Stomach (tissue), 9 donors: ENCODE data around the gene PPT2. TPM values are rescaled to one million over a fixed set of nuclear protein-coding genes. Genes with fewer than 3 reads are reported as not detected.

ENCODE experiments used
- DNase-seq, 2 donors: peaks; one replicate each; pipeline versions ENCODE4 v3.0.0 to v3.0.0-alpha.2; 2013 to 2019
- H3K27ac ChIP-seq, 5 donors: fragments of 200-600 bp in 4 of 5; sonication (generic) in 4 of 5; one replicate each; pipeline ENCODE4 v1.5.1; 2013 to 2019; ENCODE audit warnings: mild to moderate bottlenecking in 1 of 5, moderate library complexity in 1 of 5
- H3K27me3 ChIP-seq, 3 donors: fragments of 200-600 bp; sonication (generic); one replicate each; pipeline ENCODE4 v1.5.1; 2017 to 2019; ENCODE audit warnings: mixed run types in 1 of 3
- H3K36me3 ChIP-seq, 4 donors: fragments of 200-600 bp; sonication (generic); 1 replicate in 3 of 4; 2 replicates in 1 of 4; pipeline ENCODE4 v1.5.1; 2016 to 2019
- H3K4me1 ChIP-seq, 4 donors: fragments of 200-600 bp; sonication (generic); one replicate each; pipeline ENCODE4 v1.5.1; 2016 to 2019
- H3K4me3 ChIP-seq, 4 donors: fragments of 200-600 bp; sonication (generic) in 3 of 4; one replicate each; pipeline ENCODE4 v1.5.1; 2016 to 2019; ENCODE audit warnings: mild to moderate bottlenecking in 1 of 4
- H3K9me3 ChIP-seq, 4 donors: fragments of 200-600 bp; sonication (generic); one replicate each; pipeline ENCODE4 v1.5.1; 2016 to 2019
- EP300 ChIP-seq: sonication (generic); formaldehyde crosslinking; IDR thresholded peaks from one replicate; pipeline ENCODE4 v1.6.1; 2017; ENCODE audit warnings: antibody characterized with exemption
- POLR2A ChIP-seq, 4 donors: fragments of 450-650 bp; IDR thresholded peaks; one replicate each; pipeline ENCODE4 v1.6.1; 2016; ENCODE audit warnings: antibody characterized with exemption in 4 of 4, control low read depth in 2 of 4, mild to moderate bottlenecking in 1 of 4, moderate library complexity in 1 of 4
- POLR2AphosphoS5 ChIP-seq, 3 donors: sonication (generic); formaldehyde crosslinking; IDR thresholded peaks; one replicate each; pipeline ENCODE4 v1.6.1; 2016; ENCODE audit warnings: antibody characterized with exemption in 3 of 3
- WGBS, 5 donors: extraction: QIAGEN DNeasy Blood & Tissue Kit in 3 of 5; methylation state at CpG; one replicate each; pipeline versions ENCODE4 v1.1.5 to v1.1.7; 2013 to 2018; 5-methylcytosine and 5-hydroxymethylcytosine counted together
- intact Hi-C: fragments of 100-400 bp; cut with DNase I; formaldehyde crosslinking; loops from one replicate; pipeline ENCODE4 v1.15.1; 2023; ENCODE audit warnings: low total_unique reads
- polyA plus RNA-seq, 3 donors: library from polyadenylated mRNA; stranded (reverse); fragments of 200-250 nt; gene quantifications; one replicate each; pipeline ENCODE4 v1.2.3, GENCODE V29; 2013
- total RNA-seq, 5 donors: library from RNA; depleted of rRNA; stranded (reverse); fragments of >200 nt; gene quantifications; one replicate each; pipeline versions ENCODE4 v1.1.0 to v1.2.3, GENCODE V29; 2014 to 2016
- TF ChIP-seq, protein P1 (sequence below), 7 experiments: fragments of 450-650 bp in 4 of 7; fragments of 200-600 bp in 3 of 7; sonication (generic) in 3 of 7; IDR thresholded peaks; one replicate each; pipeline ENCODE4 v1.5.1; 2016 to 2019; ENCODE audit warnings: antibody characterized with exemption in 7 of 7, control low read depth in 2 of 7, mild to moderate bottlenecking in 1 of 7
- donor health status: healthy with polysubstance abuse.
- donor health status: Bipolar disorder and iron deficiency.
- donor health status: healthy.

Gene PPT2
- total and polyA plus RNA-seq, 8 donors: 5.8 to 73.0 (median 10.7) TPM

DNA sequence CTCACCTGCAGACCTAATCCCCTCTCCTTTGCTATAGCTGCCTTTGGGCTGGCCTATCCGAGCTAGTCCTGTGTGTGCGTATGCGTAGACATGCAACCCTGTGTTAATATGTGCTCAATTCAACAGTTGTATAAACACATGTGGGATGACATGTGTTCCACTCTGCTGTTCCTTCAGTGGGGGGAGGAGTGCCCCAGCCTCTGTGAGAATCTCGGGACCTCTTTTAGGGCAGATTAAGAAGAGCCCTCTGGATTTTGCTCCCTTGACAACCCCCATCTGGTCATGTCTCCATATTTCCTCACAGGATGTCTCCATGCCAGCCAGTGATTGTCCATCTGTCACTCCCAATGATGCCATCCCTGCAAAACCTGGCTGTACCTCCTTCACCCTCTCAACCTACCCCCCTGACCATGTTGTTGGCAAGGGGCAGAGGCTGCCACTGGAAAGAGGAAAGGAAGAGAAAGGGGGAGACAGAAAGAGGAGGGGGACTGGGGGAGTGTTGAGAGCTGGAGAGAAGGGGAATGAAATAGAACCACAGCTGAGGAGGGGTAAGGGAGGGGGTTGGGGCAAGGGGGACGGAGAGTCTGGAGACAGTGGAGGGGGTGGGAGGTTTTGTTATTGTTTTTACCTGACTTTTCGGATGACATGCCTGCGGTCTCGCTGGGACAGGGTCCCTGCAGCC, 2.6 kb upstream of the PPT2 start:
- Histone ChIP-seq H3K4me1 (peaks cover 37 to 71% (median 63%) of the 10 kb centered on the region in 4 donors), H3K9me3 (no peaks in the 10 kb centered on the region), H3K27me3 (peaks cover 0 to 34% (median 0%) of the 10 kb centered on the region in 3 donors), H3K36me3 (peaks cover 3 to 21% (median 13%) of the 10 kb centered on the region in 4 donors), H3K4me3 (peak overlapping the region; percentile 59 to 87 (median 78)), H3K27ac (peak overlapping the region in 4 of 5 donors; percentile 88 to 94 (median 94))
- WGBS, 5 donors: 43 to 69% (median 61%) methylated on average over 6 to 8 of the region's 8 CpGs
- TF ChIP-seq, protein P1, sequence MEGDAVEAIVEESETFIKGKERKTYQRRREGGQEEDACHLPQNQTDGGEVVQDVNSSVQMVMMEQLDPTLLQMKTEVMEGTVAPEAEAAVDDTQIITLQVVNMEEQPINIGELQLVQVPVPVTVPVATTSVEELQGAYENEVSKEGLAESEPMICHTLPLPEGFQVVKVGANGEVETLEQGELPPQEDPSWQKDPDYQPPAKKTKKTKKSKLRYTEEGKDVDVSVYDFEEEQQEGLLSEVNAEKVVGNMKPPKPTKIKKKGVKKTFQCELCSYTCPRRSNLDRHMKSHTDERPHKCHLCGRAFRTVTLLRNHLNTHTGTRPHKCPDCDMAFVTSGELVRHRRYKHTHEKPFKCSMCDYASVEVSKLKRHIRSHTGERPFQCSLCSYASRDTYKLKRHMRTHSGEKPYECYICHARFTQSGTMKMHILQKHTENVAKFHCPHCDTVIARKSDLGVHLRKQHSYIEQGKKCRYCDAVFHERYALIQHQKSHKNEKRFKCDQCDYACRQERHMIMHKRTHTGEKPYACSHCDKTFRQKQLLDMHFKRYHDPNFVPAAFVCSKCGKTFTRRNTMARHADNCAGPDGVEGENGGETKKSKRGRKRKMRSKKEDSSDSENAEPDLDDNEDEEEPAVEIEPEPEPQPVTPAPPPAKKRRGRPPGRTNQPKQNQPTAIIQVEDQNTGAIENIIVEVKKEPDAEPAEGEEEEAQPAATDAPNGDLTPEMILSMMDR (IDR thresholded peaks at IDR 0.05): no peak
- TF ChIP-seq POLR2A (IDR thresholded peaks at IDR 0.05): no peak
- TF ChIP-seq EP300: no peak
- TF ChIP-seq POLR2AphosphoS5 (IDR thresholded peaks at IDR 0.05): no peak
- intact Hi-C loops: loop anchor here (5.0 kb wide), 1 partner anchor 34 kb away; no protein-coding TSS in a partner anchor
- peak in 1 of 2 donors; percentile 38 for DNase-seq

DNA sequence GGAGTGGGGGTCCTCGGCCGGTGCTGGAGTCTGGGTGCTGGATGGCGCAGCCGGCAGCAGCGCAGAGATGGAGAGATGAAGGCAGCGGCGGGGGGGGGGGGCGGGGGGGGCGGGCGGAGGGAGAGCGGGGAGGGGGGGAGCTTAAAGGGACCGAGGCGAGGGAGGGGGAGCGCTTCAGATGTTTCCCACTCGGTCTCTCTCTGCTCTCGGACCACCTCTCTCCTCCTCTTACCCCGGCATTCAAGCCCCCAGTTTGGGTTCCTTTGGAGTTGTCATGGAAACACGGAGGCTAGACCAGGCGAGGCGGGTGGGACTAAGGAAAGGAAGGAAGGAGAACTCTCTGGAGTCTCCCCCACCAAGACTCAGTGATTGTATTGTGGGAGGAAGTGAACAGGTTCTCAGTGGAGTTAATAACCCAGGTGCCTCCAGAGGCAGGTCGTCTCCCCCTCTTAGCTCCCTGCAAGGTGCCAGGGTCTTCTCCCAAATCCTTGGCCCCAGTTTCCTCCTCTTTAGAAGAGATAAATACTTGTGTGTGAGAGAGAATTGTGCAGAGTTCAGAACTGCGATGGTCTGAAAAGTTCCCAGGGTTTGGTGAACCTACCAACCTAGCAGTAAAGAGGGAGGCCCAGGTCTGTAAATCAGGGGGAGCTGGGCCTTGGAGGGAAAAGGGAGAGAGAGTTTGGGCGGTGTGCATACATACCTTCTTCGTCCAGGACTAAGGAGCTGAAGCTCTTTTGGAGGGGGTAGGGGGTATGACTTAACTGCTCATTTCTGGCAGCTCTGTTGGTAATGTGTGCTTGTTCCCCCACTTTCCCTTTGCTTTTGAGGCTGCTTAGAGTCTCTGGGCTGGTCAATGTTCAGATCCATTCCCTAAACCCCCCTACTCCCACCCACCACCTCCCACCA, 1.8 kb upstream of the PPT2 start, which contains the start of gene PRRT1:
Gene PRRT1 (minus strand): TSS at position 77 of the 906 bp plus-strand sequence. CDS start 112 bp downstream, outside the sequence.
- peaks cover 0 to 34% (median 0%) of the 10 kb centered on the region in 3 donors for H3K27me3 ChIP-seq
- H3K4me3 ChIP-seq: peak within 1 kb of the TSS; percentile 59 to 87 (median 78)
- intact Hi-C loops: loop anchor here (5.0 kb wide), 1 partner anchor 35 kb away; no protein-coding TSS in a partner anchor
- WGBS, 5 donors: 31 to 65% (median 47%) methylated on average over 10 to 19 of the region's 24 CpGs
- H3K36me3 ChIP-seq: peaks cover 8 to 29% (median 20%) of the 10 kb centered on the region in 4 donors
- TF ChIP-seq POLR2AphosphoS5 (IDR thresholded peaks at IDR 0.05): no peak
- TF ChIP-seq POLR2A (IDR thresholded peaks at IDR 0.05): no peak
- H3K9me3 ChIP-seq: no peaks in the 10 kb centered on the region
- peaks cover 37 to 76% (median 66%) of the 10 kb centered on the region in 4 donors for H3K4me1 ChIP-seq
- H3K27ac ChIP-seq: peak within 1 kb of the TSS in 4 of 5 donors; percentile 88 to 94 (median 94)
- DNase-seq: peak in 1 of 2 donors; percentile 59

DNA sequence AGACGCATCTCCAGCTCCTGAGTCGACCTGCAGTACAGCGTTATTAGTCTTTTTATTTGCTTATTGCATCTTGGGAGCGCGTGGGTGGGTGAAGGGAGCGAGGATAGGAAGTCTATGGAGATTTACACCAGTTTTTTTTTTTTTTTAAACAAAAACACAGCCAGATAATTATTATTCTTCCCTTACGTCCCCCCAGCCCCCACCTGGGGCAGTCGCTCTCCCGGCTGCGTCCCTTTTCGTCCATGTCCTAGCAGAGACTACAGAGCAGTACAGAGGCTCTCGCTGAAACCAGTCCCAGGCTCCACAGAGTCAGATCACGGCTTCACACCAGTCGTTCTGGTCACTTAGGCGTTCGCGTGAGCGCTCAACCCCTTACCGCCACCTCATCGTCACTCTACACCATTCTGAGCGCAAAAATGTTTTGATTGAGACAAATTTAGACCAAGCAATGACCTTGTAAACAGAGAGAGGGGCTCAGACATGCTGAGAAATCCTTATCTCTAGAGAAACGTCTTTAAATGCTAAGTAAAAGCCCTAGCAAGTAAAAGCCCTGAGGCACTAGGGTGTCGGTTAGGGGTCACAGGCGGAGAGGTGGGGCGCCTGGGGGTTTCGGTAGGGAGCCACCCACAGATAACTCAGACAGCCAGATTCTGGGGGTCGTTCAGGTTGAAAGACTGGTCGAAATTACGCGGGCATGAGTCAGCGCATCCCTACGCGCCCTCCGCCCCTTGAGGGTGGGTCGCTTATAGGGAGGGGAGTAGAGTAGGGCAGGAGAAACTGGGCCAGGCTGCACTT, 975 bp upstream of the PPT2 start:
- Histone ChIP-seq H3K36me3 (peaks cover 8 to 38% (median 28%) of the 10 kb centered on the region in 4 donors), H3K4me3 (peak overlapping the region; percentile 59 to 87 (median 78)), H3K27me3 (peaks cover 0 to 34% (median 0%) of the 10 kb centered on the region in 3 donors), H3K4me1 (peaks cover 37 to 76% (median 63%) of the 10 kb centered on the region in 4 donors), H3K9me3 (no peaks in the 10 kb centered on the region), H3K27ac (peak overlapping the region; percentile 88 to 94 (median 93))
- DNase-seq: peak; percentile 28 to 82
- 19 to 25% (median 21%) methylated on average over 35 of the region's 35 CpGs for WGBS, 5 donors
- intact Hi-C loops: loop anchor here (5.0 kb wide), 1 partner anchor 36 kb away; no protein-coding TSS in a partner anchor
- no peak for TF ChIP-seq POLR2AphosphoS5 (IDR thresholded peaks at IDR 0.05)
- TF ChIP-seq, protein P1 (IDR thresholded peaks at IDR 0.05): no peak
- TF ChIP-seq EP300: no peak
- TF ChIP-seq POLR2A (IDR thresholded peaks at IDR 0.05): no peak

DNA sequence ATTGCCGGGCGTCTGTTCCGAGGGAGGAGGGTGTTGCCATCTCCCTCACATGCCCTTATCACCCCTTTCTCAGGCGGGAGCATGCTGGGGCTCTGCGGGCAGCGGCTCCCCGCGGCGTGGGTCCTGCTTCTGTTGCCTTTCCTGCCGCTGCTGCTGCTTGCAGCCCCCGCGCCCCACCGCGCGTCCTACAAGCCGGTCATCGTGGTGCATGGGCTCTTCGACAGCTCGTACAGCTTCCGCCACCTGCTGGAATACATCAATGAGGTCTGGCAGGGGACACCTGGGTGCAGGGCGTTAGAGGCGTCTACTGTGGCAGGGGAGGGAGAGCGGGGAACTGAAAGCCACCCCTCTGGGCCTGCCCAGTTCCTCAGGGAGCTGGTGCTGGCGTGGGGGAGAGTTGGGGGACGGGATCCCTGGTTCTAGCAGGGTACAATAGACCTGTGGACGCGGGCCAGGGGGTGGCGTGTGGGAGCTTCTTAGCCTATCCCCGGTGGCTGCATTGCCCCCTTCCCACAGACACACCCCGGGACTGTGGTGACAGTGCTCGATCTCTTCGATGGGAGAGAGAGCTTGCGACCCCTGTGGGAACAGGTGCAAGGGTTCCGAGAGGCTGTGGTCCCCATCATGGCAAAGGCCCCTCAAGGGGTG, 697 bp downstream of the PPT2 start:
- 1 to 7% (median 3%) methylated on average over 15 to 34 of the region's 34 CpGs for WGBS, 5 donors
- peaks cover 37 to 69% (median 59%) of the 10 kb centered on the region in 4 donors for H3K4me1 ChIP-seq
- H3K4me3 ChIP-seq: peak overlapping the region; percentile 59 to 87 (median 78)
- H3K27ac ChIP-seq: peak overlapping the region; percentile 88 to 94 (median 93)
- peaks cover 17 to 41% (median 38%) of the 10 kb centered on the region in 4 donors for H3K36me3 ChIP-seq
- peaks cover 0 to 19% (median 0%) of the 10 kb centered on the region in 3 donors for H3K27me3 ChIP-seq
- no peaks in the 10 kb centered on the region for H3K9me3 ChIP-seq
- TF ChIP-seq EP300 (no peak), POLR2AphosphoS5 (IDR thresholded peaks at IDR 0.05) (peak; percentile 18 to 79 (median 50)), POLR2A (IDR thresholded peaks at IDR 0.05) (no peak)
- TF ChIP-seq, protein P1 (IDR thresholded peaks at IDR 0.05): peak in 5 of 7 experiments; percentile 19 to 78 (median 55)
- intact Hi-C loops: loop anchor here (5.0 kb wide), 1 partner anchor 37 kb away; no protein-coding TSS in a partner anchor
- DNase-seq: peak; percentile 81 to 94
